Fibroblast of skin of scalp (primary cell): ENCODE measurements around the gene ARHGAP26.
"Not testable (repeated sequence)": the region's sequence is repeated elsewhere in the genome, so short reads cannot be mapped to it uniquely, and the experiment has no call there.

Experiments used
- DNase-seq: peaks from one replicate; pipeline ENCODE4 v3.0.0-alpha.2; 2013

Gene ARHGAP26

GRCh38 chr5:143068712-143069111 lies 298.5 kb downstream of the ARHGAP26 start:
- no peak for DNase-seq

GRCh38 chr5:143071927-143072326 lies 301.8 kb downstream of the ARHGAP26 start:
- DNase-seq, result no peak

- DNase-seq, result no peak
Observed at GRCh38 chr5:143072734-143073133, 302.6 kb downstream of the ARHGAP26 start.

- no peak for DNase-seq
Observed at GRCh38 chr5:143073766-143074165, 303.6 kb downstream of the ARHGAP26 start.

GRCh38 chr5:143074414-143074996 lies 304.3 kb downstream of the ARHGAP26 start:
- no peak for DNase-seq

- DNase-seq, result no peak
Observed at GRCh38 chr5:143076377-143076776, 306.2 kb downstream of the ARHGAP26 start.

- DNase-seq, result no peak
Observed at GRCh38 chr5:143077453-143078103, 307.4 kb downstream of the ARHGAP26 start.

GRCh38 chr5:143078313-143078712 lies 308.1 kb downstream of the ARHGAP26 start:
- DNase-seq, result no peak

GRCh38 chr5:143078971-143079370 lies 308.8 kb downstream of the ARHGAP26 start:
- no peak for DNase-seq

- no peak for DNase-seq
Observed at GRCh38 chr5:143080407-143080806, 310.2 kb downstream of the ARHGAP26 start.

- no peak for DNase-seq
Observed at GRCh38 chr5:143080982-143081381, 310.8 kb downstream of the ARHGAP26 start.

- DNase-seq, result no peak
Observed at GRCh38 chr5:143083006-143083405, 312.8 kb downstream of the ARHGAP26 start.

GRCh38 chr5:143084407-143084806 lies 314.2 kb downstream of the ARHGAP26 start:
- no peak for DNase-seq

GRCh38 chr5:143085319-143085917 lies 315.2 kb downstream of the ARHGAP26 start:
- peak; percentile 76 for DNase-seq

- DNase-seq, result no peak
Observed at GRCh38 chr5:143086546-143086907, 316.4 kb downstream of the ARHGAP26 start.

GRCh38 chr5:143086908-143087637 lies 316.9 kb downstream of the ARHGAP26 start:
- DNase-seq, result peak; percentile 72

- not testable (repeated sequence) for DNase-seq
Observed at GRCh38 chr5:143088702-143089101, 318.5 kb downstream of the ARHGAP26 start.

GRCh38 chr5:143090044-143090443 lies 319.9 kb downstream of the ARHGAP26 start:
- DNase-seq, result not testable (repeated sequence)

- not testable (repeated sequence) for DNase-seq
Observed at GRCh38 chr5:143092711-143093451, 322.7 kb downstream of the ARHGAP26 start.

GRCh38 chr5:143093452-143094086 lies 323.4 kb downstream of the ARHGAP26 start:
- DNase-seq, result no peak

- peak; percentile 84 for DNase-seq
Observed at GRCh38 chr5:143094087-143094521, 323.9 kb downstream of the ARHGAP26 start.

GRCh38 chr5:143094608-143095007 lies 324.4 kb downstream of the ARHGAP26 start:
- not testable (repeated sequence) for DNase-seq
